GM18519 (cell line): ENCODE measurements around the gene SECISBP2L.

Experiments
- ATAC-seq: cut with Tn5 transposase; IDR thresholded peaks from one replicate; pipeline ENCODE4 v1.9.1; 2021; ENCODE audit warnings: mild to moderate bottlenecking, moderate library complexity; ENCODE audit not compliant: unreplicated experiment, low FRiP score

SECISBP2L gene

DNA sequence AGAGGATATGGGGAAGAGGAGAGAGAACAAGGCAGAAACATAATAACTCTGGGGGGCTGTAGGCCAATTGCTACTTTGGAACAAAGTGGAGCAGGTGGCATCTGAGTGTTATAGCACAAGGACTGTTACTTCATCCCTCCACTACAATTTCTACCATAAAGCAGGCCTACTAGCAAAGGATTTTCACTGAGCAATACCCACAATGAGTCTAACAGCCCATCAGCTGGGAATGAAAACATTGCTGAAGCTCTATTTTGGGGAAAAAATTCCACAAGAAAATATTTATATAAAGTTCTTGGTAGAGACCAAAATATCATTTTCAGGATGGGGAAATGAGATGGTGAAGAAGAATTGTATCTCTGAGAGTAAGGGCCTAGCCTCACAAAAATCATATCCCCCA lies 78.9 kb downstream of the SECISBP2L start:
- no peak for ATAC-seq

DNA sequence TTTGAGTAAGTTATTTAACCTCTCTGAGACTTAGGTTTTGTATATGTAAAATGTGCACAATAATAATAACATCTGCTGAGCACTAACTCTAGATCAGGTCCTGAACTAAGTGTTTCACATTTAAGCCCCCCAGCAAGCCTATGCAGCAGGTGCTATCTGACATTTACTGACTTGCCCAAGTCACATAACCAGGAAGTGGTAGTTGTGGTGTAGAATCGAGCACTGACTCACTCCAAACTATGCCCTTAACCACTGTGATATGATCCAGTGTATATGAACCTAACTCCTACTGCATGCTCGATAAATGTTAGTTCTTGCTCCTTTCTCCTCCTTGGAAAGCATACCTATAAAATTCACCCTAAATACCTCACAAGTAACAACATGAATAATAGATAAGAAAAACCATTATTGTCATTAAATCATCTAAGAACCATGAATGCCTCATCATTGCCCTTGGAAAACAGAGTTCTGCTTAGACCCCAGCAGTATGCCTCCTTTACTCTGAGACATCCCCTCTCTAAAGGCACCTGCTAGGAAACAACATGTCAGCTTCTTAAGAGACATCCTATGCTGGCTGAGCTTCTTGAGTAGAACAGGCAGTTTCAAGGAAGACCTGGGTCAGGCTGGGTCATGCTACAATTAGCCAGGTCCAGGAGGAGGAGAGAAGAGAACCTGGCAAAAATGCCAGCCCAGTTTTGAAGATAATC lies 79.5 kb downstream of the SECISBP2L start:
- peak; percentile 89 for ATAC-seq

DNA sequence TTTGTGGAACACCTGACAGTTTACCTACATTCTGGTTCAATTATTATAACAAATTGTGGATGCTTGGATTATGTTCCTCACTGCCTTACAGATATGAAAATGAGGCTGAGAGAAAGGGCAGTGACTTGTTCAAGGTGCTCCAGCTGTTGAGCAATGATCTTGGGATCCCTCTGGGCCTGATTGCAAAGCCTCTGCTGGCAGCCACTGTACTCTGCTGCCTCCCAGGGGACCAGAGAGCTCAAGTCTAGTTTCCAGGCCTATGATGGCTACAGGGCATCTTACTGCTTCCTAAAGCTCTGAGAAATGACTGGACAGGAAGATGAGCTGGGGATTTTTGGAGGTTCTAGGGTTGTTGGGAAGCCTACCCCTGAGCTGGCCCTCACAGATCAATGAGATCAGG lies 80.3 kb downstream of the SECISBP2L start:
- ATAC-seq, result peak; percentile 44

DNA sequence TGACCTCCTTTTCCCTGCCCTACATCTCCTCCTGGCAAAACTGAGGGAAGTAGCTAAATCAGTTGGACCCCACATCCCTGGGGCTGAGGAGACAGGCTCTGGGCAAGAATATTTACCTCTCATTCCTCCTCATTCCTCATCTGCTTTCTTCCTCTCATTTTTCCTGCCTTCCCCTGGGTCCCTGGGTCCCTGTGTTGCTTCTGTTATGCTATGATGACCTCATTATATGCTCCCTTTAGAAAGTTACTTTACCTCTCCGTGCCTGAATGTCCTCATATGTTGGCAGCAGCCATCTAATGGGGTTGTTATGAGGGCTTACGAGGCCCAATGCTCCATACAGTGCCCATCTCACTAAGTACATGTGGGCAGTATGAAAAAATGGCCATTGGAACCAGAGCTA lies 81.3 kb downstream of the SECISBP2L start:
- no peak for ATAC-seq

DNA sequence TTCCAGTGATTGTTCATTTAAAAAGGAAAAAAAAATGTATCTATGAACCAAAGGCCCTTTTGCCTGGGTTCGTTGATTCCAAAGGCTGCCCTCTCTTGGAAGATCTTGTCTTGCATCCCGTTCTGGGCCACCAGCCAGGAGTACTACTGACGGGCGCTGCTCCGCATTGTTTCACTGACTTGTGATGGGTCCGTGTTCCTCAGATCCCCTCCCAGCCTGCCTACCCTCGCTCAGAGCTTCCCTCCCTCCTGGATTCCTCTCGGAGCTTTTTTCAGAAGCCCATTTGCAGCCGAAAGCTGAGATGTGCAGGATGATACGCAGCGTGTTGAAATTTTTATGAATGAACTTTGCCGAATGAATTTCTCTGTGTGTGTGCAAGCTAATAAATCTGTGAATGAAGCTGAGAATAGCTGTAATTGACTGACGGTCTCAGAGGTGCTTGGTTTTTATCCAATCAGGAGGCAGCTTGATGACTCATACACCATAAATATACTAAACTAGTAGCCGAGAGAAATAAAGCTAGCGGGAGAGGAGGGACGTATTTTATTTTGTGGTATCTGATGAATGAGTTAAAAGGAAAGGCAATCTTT lies 82.6 kb downstream of the SECISBP2L start, which contains the start of gene SHC4:
Gene SHC4 (minus strand): TSS at position 396 of the 590 bp plus-strand sequence. CDS start 904 bp downstream, outside the sequence.
- ATAC-seq, result no peak

DNA sequence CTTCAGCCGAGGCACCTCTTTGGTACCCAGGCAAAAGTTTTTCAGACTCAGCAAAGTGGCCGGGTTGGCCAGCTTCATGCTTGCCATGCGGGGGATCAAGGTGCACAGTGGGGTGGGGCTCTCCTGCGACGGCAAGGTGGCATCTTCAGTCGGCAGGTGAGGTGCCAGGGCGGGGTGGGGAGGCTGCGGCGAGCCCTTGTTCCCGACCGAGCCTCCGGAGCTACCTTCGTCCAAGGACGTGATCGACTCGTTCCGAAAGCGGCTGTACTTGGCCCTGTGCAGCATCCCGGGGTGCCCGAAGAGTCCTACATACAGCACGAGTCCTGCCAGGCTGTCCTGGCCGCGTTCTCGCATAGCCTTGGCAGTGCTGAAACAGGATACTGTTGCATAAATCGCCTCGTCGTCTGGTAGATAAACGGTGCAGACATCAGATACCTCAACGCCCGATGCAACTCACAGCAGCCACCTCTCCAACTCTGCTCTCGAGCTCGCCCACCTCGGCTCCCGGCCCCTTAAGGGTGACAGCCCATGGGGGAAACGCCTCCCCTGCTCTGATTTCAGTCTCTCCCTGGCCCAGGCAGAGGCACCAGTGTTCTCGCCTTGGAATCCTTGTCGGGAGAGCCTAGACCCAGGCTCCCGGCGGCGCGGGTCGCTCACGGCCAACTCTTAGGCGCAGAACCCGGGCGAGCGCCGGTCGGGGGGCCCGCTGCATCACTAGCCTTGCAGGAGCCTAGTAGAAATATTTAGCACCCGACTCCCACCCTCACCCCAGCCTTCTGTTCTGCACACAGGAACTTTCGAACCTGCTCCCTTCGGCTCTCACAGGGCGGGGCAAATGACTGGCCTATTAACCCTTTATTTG lies 83.4 kb downstream of the SECISBP2L start:
- no peak for ATAC-seq

DNA sequence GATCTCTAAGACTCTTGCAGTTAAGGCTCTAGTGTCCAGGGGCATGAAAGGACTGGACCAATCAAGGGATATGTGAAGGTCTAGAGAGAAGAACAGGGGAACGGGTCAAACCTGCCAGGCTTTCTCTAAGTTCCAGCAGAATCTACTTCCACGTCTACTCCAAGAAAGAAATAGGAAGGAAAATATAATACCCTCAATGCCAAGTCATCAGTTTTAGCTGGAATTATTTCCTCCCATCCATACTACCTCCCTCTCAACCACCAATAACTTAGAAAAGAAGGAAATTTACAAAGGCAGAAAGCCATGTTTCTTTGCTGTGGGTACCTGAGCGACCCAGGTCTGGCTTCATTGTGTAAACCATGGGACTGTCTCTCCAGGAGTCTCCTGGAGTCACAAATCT lies 90.3 kb downstream of the SECISBP2L start:
- ATAC-seq, result no peak

DNA sequence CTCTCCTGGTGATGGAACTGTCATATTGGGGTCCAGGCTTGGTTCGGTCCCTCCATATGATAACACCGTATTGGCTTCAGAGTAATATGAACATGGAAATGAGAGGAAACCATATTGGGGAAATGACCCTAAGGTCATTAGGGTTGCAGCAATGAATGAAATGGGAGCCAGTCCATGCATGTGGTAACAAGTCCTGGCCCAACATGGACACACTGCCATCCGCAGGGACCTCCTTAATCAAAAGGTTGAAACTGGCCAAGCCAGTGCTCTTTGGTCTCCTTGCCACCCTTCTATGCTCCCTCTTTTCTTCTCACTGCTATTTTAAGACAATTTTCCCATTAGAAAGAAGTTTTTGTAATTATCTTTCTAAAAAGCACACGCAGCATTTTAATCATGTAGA lies 90.9 kb downstream of the SECISBP2L start:
- ATAC-seq, result no peak

DNA sequence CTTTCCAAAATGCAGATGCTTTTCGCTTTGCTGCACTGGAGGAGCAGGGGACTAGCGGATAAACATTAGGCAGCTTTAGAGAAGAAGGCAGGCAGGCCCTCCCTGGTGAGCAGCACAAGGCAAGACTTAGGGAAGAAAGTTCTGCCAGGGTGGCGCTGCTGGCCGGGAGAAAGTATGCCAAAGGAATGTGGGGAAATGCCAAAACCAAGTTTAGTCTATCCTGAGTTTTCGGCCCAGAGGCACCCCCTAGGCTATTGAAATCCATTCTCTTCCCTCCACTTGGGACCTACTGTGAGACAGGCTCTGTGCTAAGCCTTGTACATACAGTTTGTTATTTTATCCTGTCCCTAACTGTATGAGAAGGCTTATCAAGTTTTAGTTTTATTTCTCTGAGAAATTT lies 91.7 kb downstream of the SECISBP2L start:
- ATAC-seq, result no peak

DNA sequence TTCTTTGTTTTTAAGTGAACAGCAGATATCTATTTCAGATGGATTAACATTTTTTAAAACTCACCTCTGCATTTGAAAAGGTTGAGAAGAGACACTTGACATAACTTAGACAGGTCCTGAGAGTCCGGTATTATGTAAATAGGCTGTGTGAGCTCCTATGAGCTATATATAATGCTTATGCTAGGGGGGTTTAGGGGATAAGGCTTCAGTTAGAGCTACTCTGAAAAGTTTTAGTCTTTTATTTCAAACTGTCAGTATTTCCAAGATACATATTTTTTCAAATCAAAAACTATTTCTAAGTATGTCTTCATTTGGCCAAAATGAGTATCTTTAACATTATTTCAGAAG lies 99.4 kb downstream of the SECISBP2L start:
- no peak for ATAC-seq

DNA sequence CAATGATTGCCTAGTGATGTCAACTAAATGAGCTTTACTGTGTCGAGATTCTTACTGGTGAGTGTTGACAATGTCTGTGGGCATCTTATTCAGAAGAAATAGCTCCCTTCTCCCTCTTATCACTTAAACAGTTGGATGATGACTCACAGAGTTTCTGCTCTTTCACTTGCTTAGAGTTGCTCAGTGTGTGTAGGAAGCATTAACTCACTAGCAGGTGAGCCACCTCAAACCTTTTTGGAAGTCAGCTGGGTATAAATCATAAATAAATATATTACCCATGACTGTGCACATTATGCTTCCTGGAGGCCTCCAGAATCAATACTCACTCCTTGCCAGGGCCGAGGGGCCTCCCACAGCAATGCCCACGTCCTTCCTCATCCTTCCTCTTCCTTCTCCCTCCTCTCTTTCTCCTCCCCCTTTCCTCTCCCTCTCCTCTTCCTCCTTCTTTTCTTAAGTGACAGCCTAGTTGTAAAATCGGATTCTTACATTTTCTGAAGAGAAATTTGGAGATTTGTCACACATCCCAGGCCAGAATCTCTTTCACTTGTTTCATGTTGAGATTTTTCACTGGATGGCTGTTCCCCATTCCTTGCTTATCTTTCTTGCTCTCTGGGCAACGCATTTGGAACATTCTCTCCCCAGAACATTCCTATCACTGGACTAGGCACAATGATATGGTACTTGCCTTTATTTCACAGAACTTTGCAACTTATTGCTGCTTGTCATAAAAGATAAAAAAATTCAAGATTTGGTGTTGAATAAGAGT lies 100.0 kb downstream of the SECISBP2L start:
- ATAC-seq, result no peak

DNA sequence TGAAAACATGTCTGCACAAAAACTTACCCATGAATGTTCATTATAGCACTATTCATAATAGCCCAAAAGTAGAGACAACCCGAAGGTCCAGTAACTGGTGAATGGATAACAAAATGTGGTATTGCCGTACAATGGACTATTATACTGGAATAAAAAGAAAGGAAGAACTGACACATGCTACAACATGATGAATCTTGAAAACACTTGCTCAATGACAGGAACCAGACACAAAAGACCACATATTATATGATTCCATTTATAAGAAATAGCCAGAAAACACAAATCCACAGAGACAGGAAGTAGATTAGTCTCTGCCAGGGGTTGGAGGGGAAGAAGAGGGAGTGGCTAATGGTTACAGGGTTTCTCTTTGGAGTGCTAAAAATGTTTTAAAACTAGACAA lies 100.9 kb downstream of the SECISBP2L start:
- no peak for ATAC-seq

DNA sequence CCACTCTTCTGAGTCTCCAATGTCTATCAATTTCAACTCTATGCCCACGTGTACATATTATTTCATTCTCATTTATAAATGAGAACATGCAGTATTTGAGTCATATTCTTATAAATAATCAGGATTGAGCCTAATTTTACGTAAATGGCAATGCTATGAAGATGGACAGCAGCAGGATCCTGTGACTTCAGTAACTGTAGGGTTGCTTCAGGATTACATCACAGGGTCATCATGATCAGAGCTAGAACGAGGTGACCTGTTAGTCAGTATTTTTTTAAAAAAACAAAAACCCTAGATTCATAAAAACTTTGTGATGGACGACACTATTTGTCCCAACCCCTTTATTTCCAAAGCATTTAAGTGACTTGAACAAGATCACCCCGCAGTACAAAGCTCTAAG lies 104.3 kb downstream of the SECISBP2L start:
- ATAC-seq, result no peak

DNA sequence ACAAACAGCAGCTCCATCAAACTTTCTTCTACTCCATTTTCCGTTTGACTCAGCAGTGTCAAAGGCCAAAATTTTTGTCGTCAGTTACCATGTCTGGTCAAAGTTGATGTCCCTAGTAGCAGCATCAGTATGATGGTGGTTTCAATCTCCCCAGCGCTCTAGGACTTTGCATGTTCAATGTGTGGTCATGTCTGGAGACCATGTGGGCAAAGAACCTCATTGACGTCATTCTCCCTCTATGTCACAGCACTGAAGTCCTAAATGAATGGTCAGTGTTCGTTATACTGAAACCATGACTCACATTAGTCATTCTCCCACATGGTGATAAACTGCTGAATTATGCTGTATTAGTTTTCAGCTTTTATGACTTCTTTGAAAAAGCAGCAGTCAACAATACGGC lies 105.7 kb downstream of the SECISBP2L start:
- ATAC-seq, result peak; percentile 59

DNA sequence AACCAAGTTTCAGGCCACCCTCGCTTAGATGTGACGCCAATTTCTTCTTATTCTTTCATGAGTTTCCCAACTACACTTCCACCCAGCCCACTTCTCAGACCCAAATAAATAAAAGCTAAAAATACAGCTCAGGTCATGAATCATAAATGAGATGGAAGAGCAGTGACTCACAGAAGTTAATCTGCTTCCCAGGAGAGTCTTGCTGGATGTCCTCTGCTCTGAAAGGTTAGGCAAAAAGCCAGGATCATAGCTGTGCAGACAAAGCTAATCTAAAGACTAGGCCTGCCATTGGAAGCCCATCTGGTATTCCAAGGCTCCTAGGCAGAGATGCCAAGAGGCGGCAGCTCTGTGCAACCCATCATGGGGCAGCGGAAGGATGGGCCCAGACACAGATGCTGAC lies 106.6 kb downstream of the SECISBP2L start:
- ATAC-seq, result no peak
